ENCODE measurements around the gene MUC20. TPM values are rescaled to one million over a fixed set of nuclear protein-coding genes. Genes with fewer than 3 reads are reported as not detected.
"Not testable (repeated sequence)": the region's sequence is repeated elsewhere in the genome, so short reads cannot be mapped to it uniquely, and the experiment has no call there.

The MUC20 gene
- total and polyA plus RNA-seq, 2 of the 8 experiments (the other 6 are each of a cell fraction or from before 2014, with no cell fraction given), result 0.24 to 0.26 TPM

DNA sequence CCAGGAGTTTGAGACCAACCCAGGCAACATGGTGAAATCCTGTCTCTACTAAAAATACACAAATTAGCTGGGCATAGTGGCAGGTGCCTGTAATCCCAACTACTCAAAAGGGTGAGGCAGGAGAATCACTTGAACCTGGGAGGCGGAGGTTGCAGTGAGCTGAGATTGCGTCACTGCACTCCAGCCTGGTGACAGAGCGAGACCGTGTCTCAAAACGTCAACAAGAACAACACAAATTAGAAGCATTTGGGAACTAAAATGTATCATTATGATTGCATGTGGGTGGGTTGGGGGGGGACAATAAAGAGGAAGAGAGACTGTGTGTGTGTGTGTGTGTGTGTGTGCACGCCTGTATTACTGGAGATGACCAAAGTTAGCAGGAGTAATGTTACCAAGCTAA lies 17.0 kb downstream of the MUC20 start:
- 82% methylated on average over 5 of the region's 6 CpGs; no CpG with 5 or more reads in 1 of the 2 experiments for WGBS, 2 experiments (ENCODE audit: extremely low coverage in 1 of 2, insufficient coverage in 1 of 2, insufficient read length in 1 of 2, insufficient replicate concordance in 2 of 2, low coverage in 1 of 2, low lambda C conversion rate in 2 of 2, missing lambda C conversion rate in 1 of 2)
- CTCF ChIA-PET (ENCODE audit: partially characterized antibody), result interaction anchor here (0.6 to 5.2 kb wide), 12 partner anchors 8 to 463 kb away, joined by 3 to 21 read pairs (median 3); no protein-coding TSS in a partner anchor
- not testable (repeated sequence) for H2BK120ac ChIP-seq (replicated peaks; ENCODE audit: low read depth, low read length); H2BK12ac ChIP-seq (ENCODE audit: low read depth, low read length); H2BK5ac ChIP-seq (ENCODE audit: low read depth, low read length); H3K14ac ChIP-seq (ENCODE audit: insufficient read length); H3K79me1 ChIP-seq (ENCODE audit: low read depth, low read length); H2BK20ac ChIP-seq (ENCODE audit: low read length); H3K4ac ChIP-seq (replicated peaks; ENCODE audit: insufficient read length, low read depth, low read length); DNase-seq (ENCODE audit: low read depth in 1 of 2, low spot score in 2 of 2); H3K56ac ChIP-seq (replicated peaks; ENCODE audit: insufficient read length, low read depth, low read length); H3K4me3 ChIP-seq (ENCODE audit: extremely low read depth in 1 of 4, insufficient read depth in 2 of 4, low read depth in 3 of 4, low read length in 4 of 4); H4K8ac ChIP-seq (ENCODE audit: extremely low read depth, insufficient read depth, low read length); H4K5ac ChIP-seq (ENCODE audit: insufficient read length, low read depth, low read length); H3K4me1 ChIP-seq (replicated peaks in 1 of 4; ENCODE audit: control insufficient read depth in 3 of 4, insufficient read depth in 4 of 4, low read length in 3 of 4); H3K79me2 ChIP-seq (ENCODE audit: control insufficient read depth in 1 of 2, insufficient read depth in 2 of 2, low read length in 2 of 2); H4K91ac ChIP-seq (replicated peaks; ENCODE audit: insufficient read length, low read length); H3K9ac ChIP-seq (replicated peaks in 1 of 4; ENCODE audit: extremely low read depth in 1 of 4, low read depth in 3 of 4, low read length in 3 of 4); H3K27me3 ChIP-seq (replicated peaks in 1 of 4; ENCODE audit: control insufficient read depth in 3 of 4, extremely low read depth in 1 of 4, insufficient read depth in 3 of 4, low read length in 3 of 4); H3K18ac ChIP-seq (ENCODE audit: extremely low read depth, low read length); H3K23me2 ChIP-seq (ENCODE audit: low read depth, low read length); H3K23ac ChIP-seq (ENCODE audit: insufficient read length); H4K20me1 ChIP-seq (replicated peaks in 1 of 2; ENCODE audit: control insufficient read depth in 1 of 2, insufficient read depth in 2 of 2, low read length in 2 of 2); H2BK15ac ChIP-seq (ENCODE audit: low read length); H2AFZ ChIP-seq (ENCODE audit: low read length); H3K27ac ChIP-seq (ENCODE audit: low read depth, low read length); FAIRE-seq; H3K36me3 ChIP-seq (ENCODE audit: control insufficient read depth in 2 of 4, insufficient read depth in 4 of 4, low read length in 3 of 4); H3K9me3 ChIP-seq (ENCODE audit: insufficient read depth in 2 of 2, low read depth in 1 of 2, low read length in 1 of 2); H3K4me2 ChIP-seq (ENCODE audit: insufficient read depth in 1 of 2, low read depth in 2 of 2, low read length in 2 of 2); H2AK5ac ChIP-seq (ENCODE audit: low read depth, low read length)
- POLR2A ChIA-PET (ENCODE audit: partially characterized antibody), result interaction anchor here (0.8 to 1.5 kb wide), 3 partner anchors 9 to 68 kb away, joined by 3 to 7 read pairs (median 3); no protein-coding TSS in a partner anchor

Data from H1 (cell line).